GM12873 (cell line): ENCODE measurements around the gene CNTN2.

Experiments used
- TF ChIP-seq, protein P1 (sequence below): IDR thresholded peaks from 2 replicates; pipeline ENCODE4 v1.5.1; 2012; ENCODE audit warnings: low read depth, mild to moderate bottlenecking, moderate library complexity, low read length, control low read depth; ENCODE audit not compliant: insufficient read depth; ENCODE audit errors: missing control alignments

CNTN2 gene

DNA sequence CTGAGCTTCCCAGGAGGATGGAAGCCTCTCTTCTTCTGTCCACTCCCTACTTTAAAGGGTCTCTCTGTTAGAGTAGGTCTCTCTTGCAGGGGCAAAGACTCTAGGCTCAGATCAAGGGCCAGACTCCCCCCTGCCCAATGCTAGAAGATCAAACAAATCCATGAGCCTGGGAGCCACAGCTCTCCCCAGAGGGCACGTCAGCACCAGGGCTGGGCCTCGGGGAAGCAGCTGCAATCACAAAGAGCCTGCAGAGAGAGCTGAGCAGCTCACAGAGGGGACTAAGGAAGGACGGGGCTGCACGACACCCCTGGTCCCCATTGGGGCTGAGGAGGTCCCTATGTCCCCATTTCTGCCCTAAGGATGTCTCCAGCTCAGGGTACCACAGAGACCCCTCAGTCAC lies 3.9 kb downstream of the CNTN2 start:
- TF ChIP-seq, protein P1, sequence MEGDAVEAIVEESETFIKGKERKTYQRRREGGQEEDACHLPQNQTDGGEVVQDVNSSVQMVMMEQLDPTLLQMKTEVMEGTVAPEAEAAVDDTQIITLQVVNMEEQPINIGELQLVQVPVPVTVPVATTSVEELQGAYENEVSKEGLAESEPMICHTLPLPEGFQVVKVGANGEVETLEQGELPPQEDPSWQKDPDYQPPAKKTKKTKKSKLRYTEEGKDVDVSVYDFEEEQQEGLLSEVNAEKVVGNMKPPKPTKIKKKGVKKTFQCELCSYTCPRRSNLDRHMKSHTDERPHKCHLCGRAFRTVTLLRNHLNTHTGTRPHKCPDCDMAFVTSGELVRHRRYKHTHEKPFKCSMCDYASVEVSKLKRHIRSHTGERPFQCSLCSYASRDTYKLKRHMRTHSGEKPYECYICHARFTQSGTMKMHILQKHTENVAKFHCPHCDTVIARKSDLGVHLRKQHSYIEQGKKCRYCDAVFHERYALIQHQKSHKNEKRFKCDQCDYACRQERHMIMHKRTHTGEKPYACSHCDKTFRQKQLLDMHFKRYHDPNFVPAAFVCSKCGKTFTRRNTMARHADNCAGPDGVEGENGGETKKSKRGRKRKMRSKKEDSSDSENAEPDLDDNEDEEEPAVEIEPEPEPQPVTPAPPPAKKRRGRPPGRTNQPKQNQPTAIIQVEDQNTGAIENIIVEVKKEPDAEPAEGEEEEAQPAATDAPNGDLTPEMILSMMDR, result no peak

DNA sequence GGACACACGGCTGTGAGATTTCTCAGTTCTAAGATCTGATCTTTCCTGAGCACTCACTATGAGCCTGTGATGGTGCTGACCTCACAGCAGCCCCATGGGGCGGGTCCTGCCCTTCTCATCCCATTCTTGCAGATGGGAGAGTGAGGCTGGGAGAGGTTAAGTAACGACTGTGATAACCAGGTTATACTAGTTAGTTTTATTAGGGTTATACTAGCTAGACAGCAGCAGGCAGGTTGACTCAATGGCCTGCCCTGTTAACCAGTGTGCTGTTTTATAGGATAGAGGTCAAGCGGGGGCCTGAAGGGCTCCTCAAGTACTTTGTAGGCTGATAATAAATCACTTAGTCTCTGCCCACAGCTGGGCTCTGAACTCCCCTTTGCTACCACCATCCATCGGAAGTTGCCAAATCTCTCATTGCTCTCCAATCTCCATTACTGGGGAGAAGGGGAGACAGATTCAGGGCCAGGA lies 4.8 kb downstream of the CNTN2 start:
- TF ChIP-seq, protein P1, result no peak

DNA sequence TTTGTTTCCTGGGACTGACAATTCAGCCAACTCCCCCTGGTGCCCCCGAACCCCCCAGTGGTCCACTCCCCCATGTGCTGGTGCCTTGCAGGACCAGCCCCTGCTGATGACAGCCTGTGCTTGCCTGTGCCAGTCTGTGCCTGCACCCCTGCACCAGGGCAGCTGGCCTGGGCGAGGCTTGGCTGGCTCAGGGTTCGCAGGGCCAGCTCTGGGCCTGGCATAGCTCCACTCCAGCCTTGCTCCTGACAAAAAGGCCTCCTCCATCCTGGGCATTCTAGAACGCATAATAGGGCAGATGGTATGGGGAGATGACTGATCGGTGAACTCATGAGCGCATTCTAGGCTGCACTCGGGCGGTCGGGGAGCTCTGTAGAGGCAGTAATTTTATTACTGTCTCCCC lies 5.4 kb downstream of the CNTN2 start:
- TF ChIP-seq, protein P1, result no peak

DNA sequence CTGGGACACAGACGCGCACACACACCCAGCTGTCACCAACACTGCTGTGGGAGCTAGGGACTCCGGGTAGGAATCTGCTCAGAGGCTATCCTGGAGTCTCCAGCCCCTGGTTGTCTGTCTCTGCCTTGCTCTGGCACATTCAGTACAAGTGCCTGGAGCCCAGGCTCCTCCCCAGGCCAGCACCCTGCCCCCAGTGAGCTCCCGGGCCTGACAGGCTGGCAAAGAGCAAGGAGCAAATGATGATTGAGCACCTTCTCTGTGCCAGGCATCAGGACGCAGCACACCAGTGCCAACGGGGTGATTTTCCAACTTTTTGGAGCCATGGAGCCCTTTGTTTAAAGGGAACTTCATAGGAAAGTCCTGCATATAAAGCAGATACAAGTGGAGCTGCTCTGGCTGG lies 6.5 kb downstream of the CNTN2 start:
- TF ChIP-seq, protein P1, result no peak

DNA sequence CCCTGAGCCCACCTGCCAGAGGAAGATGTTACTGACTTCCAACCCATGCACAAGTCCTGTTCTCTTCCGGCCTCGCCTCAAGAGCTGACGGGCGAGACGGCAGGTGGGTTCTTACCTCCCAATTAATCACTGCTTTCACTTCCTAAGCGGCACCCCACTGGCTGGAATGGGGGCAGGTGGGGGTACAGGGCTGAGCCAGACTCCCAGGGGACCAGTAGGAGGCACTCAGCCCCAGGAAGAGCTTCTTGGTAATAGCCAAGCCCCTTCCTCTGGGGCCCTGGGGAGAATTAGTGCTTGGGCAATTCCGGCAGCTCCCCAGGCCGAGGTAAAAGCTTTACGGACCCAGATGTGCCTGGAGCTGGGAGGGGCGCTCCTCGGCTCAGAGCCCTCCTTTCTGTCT lies 9.7 kb downstream of the CNTN2 start:
- TF ChIP-seq, protein P1, result no peak

DNA sequence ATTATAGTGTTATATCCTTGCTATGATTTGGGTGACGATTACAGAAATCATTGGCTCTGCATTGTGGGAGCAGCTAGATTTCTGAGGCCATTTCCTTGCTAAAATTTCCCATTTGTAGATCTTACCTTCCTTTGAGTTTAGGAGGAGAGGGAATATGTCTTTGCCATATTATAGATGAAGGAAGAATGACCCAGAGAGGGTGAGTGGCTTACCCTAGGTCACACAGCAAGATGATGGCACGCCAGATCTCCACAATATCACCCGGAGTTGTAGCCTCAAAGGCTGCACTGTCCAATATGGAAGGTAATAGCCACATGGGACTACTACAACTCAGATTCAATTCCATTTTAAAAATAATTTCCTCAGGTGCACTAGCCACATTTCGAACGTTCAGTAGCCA lies 10.3 kb downstream of the CNTN2 start:
- TF ChIP-seq, protein P1, result no peak

DNA sequence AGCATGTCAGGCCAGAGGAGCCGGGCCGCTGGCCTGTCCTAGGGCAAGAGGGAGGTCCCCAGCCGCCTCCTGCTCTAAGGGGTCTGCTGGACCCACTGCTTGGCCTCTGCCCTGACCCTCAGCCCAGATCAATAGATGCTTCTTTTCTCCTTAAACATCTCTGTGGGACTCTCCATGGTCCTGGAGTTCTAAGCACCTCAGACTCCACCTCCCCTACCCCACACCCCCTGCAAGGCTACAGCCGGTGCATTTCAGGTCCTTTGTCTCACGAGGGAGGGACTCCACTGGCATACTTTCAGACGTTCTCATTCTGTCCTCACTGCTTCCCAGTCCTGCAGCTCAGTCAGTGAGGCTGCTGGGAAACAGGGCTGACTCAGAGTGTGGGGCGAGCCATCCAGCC lies 11.0 kb downstream of the CNTN2 start:
- TF ChIP-seq, protein P1, result no peak
